Effector CD8-positive, alpha-beta T cell (primary cell): Measurements from ENCODE around the gene ATP1A3.
A peak's percentile ranks its signal among the peaks of the same experiment; 100 is the strongest.
"Not testable (repeated sequence)": the region's sequence is repeated elsewhere in the genome, so short reads cannot be mapped to it uniquely, and the experiment has no call there.

Source experiments
- DNase-seq: peaks from one replicate; lab custom pipeline; 2025; lab: John Stamatoyannopoulos, UW

The ATP1A3 gene

DNA sequence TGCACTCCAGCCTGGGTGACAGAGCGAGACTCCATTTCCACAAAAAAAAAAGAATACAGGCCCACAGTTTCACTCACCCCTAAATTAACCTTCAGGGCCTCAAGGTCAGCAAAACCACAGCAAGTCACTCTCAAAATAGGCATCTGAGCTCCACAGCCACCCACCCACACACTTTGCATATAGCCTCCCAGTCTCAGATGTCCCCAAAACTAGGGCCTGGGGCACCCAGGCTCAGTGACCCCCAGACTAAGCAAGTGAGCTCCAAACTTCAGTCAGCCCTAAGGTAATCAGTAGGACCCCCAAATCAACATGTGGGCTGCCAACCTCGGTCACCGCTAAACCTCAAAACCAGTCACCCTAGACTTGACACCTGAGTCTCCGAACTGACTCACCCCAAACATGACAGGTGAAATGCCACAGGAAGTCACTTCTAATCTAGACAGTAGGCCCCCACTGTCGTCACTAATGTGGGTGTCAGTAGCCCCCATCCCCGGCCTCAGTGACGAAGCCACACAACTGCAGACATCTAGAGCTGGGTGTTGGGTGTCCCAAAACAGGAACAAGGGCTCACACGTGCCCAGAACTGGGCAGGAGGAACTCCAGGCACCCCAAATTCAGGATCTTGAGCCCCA, 48.8 kb downstream of the ATP1A3 start:
- DNase-seq = peak; percentile 70

DNA sequence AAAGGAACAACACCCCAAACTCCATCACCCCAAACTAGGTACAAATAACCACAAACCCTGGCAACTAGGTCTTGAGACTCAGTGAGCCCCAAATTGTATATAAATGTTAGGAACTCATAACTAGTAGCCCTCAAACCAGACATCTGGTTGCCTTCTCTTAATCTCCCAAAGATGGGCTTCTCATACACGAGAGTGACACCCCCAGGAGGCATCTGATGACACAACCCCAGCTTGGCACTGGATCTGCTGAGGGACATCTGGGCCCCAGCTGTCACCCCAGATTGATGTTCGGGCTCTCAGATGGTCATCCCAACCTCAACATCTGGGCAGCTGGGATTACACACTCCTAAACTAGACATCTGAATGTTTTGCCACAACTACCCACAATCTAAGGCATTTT, 49.7 kb downstream of the ATP1A3 start:
- no peak for DNase-seq

DNA sequence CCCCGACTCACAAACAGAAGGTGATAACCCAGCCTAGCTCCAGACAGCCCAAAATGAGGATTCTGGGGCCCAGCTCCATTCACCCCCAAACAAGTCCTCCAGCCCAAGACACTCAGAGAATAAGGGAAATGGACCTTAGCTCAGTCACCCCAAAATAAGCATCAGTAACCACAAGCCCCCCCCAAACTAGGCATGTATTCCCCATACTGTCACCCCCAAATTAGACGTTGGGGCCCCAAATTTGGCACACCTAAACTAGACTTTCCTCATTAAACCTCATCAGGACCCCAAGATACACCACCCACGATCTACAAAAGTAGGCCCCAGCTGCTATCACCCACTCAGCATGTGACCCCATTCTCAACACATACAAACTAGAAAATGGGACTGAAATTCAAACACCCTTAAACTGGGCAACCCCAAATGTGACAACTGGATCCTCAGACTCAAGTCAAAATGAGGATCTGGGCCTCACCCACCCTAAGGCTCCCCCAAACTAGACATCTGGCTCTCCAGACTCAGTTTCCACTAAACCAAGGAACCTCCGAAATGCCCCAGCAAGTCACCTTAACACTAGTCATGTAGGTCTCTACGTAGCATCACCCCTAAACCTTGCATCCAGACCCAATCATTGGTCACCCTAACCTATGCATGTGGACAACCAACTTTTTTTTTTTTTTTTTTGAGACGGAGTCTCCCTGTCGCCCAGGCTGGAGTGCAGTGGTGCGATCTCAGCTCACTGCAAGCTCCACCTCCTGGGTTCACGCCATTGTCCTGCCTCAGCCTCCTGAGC, 52.4 kb downstream of the ATP1A3 start:
- DNase-seq = no peak

DNA sequence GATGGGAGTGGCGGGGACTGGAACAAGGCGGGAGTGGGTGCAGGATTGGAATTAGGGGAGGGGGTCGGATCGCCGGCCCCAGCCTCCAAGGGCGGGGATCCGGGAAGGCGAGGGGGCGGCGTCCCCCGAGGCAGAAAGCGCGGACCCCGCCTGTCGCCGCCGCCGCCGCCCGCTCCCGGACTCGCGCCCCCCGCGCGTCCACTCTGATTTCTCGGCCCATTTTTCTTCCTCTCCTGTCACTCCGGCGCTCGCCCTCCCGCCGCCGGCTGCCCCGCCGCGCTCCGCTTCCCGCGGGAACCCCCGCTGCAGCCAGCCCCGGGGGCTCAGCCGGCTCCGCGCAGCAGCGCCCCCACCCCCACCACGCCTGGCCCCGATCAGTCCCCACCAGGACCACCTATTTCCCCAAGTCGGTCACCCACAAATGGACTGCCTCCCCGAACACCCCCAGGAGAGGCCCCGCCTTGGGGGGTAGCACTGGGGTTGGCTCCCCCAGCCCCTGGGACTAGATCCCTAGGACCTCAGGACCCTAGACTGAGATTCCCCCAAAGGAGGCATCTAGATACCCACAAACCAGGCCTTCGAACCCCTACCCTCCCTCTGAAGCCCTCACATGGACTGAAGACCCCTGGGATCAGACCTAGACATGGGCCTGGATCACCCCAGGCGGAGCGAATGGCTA, 53.2 kb downstream of the ATP1A3 start:
- no peak for DNase-seq

DNA sequence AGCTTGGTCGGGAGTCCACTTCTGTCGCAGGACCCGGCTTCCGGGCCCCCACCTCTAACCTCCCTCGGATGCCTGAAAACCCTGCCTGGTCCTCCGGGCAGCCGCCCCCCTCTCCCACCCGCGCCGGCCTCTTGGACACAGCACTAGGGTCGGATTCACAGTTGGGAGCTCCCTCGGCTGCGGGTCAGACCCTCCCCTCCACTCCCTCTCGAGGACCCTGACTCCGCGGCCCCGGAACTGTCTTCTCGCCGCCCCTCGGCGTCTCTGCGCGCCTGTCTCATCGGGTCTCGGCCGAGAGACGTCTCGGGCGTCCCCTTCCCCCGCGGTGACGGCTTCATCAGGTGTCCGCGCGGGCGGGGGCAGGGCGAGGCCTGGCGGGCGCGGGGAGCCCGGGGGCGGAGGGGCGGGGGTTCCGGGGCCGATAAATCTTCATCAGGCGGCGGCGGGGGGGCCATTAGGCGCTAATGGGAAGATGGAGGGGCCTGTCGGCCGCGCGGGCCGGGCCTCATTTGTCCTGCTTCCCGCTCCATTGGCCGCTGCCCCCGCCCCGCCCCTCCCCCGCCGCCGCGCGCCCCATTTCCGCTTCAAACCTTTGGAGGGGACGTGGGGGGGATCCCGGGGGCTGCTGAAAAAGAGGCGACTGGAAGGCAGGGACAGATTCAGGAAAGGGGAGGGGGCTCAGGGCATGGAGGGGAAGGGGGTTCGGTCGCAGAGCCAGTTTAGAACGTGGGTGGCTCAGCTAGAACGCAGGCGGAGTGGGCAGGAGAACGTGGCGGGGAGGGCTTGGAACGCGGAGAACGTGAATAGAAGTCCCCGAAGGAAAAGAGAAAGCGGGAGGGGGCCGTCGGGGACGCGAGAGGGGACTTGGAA, 53.9 kb downstream of the ATP1A3 start:
- peak; percentile 10 for DNase-seq

DNA sequence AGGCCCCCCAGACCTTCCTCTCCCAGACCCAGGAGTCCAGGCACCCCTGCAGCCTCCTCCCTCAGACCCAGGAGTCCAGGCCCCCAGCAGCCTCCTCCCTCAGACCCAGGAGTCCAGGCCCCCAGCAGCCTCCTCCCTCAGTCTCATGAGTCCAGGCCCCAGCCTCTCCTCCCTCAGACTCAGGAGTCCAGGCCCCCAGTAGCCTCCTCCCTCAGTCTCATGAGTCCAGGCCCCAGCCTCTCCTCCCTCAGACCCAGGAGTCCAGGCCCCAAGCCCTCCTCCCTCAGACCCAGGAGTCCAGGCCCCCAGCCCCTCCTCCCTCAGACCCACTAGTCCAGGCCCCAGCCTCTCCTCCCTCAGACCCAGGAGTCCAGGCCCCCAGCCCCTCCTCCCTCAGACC, 54.8 kb downstream of the ATP1A3 start:
- DNase-seq = not testable (repeated sequence)

DNA sequence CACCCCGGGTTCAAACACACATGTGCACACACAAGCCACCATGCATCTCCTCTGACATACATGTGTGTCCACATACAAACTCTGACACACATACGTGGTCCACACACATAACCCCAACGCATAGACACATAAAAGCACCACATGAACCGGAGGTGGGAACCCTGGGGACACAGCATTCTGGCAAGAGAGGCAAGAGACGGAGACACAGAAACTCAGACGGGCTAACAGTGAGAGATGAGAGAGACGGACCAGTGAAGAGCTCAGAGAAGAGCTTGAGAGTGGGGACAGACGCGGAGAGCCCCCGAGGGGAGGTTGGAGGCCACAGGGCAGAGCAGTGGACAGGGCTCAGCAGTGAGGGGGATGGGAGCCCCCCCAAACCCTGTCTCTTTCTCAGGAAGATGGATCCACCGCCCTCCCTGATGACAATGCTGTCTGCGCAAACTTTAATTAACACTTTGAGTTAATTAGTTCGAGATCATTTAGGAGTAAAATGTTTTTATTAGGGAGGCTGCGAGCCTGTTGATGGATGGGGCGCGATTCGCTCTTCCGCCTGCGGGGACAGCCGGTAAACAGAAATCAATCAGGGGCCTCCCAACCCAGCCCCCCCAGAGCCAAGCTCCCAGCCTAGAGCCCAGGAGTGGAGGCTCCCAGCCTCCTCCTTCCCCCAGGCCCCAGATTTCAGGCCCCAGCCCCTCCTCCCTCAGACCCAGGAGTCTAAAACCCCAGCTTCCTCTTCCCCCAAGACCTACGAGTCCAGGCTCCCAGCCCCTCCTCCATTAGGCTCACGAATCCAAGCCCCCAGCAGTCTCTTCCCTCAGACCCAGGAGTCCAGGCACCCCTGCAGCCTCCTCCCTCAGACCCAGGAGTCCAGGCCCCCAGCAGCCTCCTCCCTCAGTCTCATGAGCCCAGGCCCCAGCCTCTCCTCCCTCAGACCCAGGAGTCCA, 56.2 kb downstream of the ATP1A3 start:
- DNase-seq = no peak

DNA sequence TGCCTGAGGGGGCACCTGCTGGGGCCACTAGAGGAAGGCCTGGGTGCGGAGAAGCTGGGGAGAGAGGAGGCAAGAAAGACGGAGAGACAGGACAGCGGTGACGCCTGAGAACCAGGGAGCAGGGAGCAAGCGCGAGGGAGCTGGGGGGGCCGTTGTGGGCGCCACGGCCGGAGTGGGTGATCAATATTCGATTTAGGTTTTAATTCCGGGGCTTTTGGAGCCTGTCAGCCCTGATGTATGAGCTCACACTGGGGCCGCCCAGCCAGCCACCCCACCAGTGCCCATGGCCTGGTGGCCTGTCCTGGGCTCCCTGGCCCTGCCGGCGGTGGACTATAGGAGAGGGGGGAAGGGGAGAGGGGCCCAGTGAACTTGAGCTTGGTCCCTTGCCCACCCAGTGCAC, 57.1 kb downstream of the ATP1A3 start:
- DNase-seq = no peak

DNA sequence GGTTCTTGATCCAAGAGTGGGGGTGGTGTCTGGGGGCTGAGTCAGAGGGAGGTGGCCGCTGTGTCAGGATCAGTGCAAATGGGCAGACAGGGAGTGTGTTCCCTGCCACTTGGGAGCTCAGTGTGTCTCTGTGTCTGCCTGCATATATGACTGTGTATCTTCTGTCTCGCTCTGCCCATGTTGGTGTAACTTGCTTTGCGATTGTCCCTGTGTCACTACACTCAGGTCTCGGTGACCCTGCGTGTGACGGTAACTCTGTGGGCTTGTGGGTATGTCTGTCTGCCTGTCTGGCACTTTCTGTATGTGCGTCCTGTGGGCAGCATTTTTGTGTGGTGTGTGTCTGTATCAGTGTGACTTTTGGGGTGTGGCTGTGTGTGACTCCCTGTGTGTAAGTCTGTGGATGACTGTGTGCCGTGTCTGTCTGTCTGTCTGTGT, 57.6 kb downstream of the ATP1A3 start:
- DNase-seq = no peak

DNA sequence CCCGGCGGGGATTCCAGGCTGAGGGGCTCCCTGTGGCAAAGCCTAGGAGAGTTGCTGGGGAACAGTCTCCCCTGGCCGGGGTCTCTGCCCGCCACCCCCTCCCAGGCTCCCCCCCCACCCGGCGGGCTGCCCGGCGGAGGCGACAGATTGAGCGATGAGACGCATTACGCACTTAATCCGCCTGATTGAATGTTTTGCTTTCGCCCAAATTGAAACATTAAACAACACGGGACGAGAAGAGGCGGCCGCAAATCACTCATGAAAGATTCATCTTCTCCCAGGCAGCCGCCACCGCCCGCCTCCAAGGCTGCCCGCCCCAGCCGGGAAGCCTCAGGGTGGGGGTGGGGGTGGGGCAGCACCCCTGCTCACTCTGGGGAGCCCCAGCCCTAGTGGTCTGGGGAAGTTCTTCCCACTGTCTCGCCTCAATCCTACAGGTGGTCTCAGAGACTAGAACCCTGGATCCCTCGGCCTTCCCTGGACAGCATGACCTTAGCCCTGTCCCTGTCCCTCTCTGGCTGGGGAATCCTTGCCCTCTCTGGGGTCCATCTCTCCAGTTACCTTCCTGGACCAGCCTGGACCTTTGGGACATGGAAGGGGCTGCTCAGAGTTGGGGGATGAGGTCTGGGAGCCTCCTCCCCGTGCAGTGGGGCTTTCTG, 58.1 kb downstream of the ATP1A3 start:
- no peak for DNase-seq

DNA sequence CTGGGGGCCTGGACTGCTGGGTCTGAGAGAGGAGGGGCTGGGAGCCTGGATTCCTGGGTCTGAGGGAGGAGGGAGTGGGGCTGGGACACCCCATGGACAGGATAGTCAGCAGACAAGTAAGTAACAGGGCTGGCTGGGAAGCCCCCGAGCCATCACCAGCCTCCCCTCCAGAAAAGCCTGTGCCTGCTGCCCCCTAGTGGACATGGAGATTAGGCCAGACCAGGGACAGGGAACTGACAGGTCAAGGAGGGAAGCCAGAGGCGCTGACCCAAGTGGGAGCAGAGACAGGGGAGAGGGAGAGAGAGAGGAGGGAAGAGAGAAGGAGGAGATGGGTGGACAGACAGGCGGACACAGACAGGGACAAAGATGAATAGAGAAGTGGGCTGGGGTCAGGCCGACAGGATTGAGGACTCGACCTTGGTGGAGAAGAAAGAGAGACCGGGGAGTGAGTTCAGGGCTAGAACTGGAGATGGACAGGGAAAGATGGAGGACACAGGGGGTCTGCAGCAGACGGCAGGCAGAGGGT, 59.1 kb downstream of the ATP1A3 start:
- DNase-seq = peak; percentile 74

DNA sequence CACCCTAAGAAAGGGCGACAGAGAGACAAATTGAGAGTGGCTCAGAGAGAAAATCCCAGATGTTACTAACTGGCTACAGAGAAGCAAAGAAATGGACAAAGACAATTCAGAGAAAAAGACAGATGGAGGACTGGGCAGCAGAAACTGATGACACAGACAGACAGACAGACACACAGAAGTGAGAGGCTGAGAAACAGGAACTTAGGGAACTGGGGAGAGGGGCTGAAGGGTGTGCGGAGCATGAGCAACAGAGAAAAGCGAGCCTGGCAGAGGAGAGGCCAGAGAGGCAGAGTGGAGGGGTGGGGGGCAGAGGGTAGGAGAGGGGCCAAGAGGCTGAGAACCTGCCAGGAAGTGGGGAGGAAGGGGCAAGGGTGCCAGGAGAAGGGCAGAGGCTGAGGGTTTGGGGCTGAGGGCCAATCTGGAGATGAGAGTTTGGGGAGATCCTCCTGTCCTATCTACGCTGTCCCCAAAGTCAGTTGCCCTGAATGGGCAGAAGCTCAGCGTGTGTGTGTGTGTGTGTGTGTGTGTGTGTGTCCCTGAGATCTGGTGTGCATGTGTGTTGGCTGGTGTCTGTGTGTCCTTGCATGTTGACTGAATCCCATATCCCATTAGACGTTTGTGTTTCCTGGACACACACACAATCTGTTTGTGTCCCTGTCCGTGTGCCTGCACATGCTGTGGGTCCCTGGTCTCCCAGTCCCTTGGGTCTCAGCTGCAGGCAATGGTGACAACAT, 60.2 kb downstream of the ATP1A3 start:
- no peak for DNase-seq

DNA sequence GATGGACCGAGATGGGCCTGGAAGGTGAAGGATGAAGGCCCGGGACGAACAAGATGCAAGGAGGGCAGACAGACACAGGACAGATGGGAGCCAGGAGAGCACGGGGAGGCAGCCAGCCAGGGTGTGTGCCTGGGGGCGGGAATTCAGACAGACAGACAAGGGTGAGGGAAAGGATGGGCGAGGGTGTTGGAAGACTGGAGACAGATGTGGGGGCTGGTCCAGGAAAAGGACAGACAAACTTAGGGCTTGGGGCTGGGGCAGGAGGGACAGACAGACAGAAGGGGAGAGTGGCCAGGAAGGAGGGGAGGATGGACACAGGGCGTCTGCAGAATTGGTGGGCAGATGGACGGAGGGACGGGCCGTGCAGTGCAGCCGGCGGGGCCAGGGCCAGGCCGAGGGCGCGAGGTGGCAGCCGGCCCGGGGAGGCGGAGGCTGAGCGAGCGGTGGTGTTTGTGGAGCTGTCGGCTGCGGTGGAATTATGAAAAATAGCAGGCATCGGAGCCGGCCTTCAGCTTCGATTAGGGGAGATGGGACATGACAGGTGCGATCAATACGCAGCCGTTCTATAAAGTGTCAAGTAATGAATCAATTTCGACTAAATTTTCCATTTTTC, 61.2 kb downstream of the ATP1A3 start:
- no peak for DNase-seq

DNA sequence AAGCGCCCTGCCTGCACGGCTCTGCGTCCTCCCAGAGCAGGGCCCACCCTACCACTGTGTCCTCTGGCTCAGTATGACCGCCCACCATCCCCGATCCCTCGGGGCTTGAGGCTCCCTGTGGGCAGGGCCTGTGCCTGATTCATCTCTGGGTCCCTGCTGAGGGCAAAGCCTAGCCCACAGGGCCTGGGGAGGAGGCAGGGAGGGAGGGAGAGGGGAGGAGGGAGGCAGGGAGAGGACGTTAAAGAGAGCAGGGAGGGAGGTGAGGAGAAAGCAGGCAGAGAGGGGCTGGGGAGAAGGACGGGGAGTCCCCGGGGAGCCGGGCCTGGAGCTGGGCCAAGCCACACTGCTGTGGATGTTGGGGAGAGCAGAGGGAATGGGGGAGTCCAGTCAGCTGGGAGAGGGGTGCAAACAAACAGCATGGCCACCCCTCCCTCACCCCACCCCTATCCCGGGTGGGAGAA, 61.7 kb downstream of the ATP1A3 start:
- no peak for DNase-seq

DNA sequence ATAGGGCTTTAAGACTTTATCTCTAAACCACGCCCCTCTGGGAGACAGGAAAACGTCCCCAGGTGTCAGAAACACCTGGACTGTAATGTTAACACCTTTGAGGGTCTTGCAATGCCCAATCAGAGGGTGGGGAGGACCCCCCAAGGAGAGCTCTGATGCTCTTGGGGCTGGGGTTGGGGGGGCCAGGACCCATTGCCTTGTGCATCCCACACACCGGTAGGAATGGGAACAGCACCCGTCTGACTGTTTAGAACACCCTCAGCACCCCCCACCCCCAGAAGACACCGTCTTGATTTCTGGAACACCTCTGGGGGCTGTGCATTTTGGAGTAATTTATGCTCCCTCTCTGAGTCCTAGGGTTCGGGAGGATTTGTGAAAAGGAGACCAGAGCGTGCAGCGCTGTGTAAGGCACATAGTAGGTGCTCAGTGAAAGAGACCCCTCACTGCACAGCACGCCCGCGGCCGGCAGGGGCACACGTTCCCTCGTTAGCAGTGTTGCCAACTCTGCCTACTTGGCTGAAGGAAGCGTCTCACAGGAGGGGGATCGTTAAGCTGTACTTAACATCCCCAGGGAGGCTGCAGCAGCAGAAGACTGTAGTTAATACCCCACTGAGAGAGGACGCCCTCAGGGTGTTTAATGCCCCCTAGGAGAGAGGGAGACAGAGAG, 63.0 kb downstream of the ATP1A3 start:
- no peak for DNase-seq

DNA sequence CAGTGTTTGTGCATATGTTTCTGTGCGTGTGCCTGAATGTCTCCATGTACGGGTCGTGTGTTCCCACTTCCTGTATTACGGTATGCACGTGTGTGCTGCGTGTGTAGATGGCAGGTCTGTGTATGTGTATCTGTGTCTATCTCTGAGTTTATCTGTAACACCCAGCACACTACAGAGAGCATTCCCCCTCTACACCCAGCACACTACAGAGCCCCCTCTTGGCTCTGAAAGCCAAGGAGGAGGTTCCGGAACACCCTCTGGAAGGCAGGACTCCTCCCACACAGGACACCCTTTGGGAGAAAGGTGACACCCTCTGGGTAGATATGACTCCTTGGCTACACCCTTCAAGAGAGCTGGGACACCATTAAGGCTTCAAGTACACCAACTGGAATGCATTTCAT, 63.7 kb downstream of the ATP1A3 start:
- no peak for DNase-seq

DNA sequence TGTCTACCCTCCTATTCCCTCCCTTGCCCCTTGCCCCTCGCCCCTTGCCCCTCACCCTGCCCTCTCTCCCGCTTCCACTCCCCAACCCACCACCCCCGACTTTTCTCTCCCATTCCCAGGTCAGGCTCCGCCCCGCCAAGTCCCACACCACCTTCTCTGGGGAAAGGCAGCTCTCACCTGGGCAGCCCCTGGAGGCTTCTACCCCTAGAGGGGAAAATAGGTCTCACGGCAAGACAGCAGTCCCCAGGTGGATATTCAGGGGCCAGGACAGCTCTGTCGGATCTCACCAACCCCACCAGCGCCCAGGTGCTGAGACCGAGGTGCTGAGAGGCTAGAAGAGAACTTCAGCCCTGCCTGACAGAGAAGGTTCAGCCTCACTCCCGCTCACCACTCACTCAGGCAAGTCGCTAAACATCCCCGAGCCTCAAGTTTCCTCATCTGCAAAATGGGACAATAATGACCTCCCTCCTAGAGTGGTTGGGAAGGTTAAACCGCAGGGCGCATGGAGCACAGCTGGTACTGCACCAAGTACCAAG, 64.4 kb downstream of the ATP1A3 start:
- DNase-seq = no peak
